Stimulated activated CD8-positive, alpha-beta memory T cell treated with anti-CD3 and anti-CD28 coated beads, Interleukin-7, amount 100 ng/mL, for 1 hour (primary cell): ENCODE results near the gene SGCD.

Experiments used
- DNase-seq, 2 donors: peaks; one replicate each; pipeline ENCODE4 v3.0.0-alpha.2; 2020; ENCODE audit warnings: low read depth in 2 of 2

The SGCD gene

DNA sequence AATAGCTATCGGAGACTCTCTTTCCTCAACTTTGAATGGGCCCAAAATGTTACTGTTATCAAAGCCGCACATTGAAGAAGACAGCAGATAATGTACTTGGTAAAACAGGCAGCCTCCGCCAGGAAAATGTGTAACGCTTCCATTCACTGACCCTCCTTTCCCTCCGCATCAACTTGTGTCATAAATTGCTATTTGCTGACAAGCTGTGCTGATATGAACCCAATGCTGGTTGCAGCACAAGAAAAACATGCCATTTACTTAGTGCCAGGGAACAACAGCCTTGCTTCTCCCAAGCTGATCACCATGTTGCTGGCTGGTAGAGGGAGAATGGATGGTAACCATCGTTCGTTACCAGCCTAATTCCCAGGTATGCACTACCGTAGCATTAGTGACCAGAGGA, 360.6 kb downstream of the SGCD start:
- no peak for DNase-seq

DNA sequence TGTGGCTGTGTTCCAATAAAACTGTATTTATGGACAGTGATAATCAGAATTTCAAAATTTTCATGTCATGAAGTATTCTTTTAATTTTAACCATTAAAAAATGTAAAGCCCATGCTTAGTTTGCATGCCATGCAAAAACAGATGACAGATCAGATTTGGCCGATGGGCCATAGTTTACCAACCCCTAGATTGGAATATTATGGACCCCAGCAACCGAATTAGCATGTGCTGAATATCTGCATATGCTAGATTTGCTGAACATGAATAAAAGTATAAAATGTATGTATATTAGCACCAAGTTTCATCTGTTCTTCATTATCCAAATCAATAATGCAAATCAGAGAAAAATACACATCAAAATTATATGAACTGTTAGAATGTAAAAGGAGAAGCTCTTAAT, 364.6 kb downstream of the SGCD start:
- DNase-seq: no peak

DNA sequence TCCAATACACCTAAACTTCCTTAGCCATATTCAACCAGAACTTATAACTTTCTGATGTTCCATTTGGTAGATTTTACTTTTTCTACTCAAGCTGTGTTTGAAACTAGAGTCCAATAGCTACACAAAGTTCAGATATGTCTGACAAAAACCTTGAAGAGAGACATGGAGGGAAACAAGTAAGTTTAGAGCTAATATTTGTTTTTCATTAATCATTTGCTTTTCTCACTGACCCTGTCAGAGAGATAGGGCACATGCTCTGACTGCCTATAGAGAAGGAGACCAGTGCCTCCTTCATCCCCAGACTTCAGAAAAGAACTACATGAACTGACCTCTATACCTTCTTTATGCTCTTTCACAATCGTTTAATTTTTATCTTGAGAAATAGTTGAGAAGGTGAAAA, 366.1 kb downstream of the SGCD start:
- DNase-seq: no peak

DNA sequence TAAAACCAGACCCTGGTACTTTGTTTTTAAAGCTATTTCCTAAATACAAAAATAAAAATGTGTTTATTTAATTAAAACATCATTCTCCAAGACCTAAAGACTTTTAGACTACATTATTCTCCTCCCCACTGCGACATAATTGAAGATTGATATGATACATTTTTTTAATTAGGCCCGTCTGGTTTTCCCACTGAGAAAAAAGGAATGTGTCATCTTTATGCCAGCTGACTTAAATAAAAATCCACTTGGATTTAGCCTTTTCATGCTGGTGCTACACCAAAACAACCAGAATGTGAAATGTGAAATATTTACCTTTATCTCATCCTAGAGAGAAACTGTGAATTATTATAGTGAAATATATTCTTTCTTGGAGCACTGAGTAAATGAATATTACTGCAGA, 367.6 kb downstream of the SGCD start:
- no peak for DNase-seq

DNA sequence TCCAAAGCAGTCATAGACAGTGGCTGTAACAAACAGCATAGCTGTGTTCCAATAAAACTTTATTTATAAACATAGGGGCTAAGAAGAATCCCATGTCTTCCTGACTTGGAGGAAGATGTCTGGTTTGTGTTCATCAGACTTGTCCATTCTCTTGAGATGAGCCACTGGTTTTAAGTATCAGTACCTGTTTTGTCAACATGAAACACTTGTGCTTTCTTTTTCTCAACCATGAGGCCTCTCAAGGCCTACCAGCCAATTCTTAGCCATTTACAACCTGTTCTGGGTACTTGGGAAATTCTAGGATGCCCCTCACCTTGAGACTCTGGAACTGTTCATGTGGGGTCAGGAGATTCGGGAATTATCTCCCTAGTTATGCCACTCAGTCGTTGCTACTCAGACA, 368.8 kb downstream of the SGCD start:
- DNase-seq: no peak

DNA sequence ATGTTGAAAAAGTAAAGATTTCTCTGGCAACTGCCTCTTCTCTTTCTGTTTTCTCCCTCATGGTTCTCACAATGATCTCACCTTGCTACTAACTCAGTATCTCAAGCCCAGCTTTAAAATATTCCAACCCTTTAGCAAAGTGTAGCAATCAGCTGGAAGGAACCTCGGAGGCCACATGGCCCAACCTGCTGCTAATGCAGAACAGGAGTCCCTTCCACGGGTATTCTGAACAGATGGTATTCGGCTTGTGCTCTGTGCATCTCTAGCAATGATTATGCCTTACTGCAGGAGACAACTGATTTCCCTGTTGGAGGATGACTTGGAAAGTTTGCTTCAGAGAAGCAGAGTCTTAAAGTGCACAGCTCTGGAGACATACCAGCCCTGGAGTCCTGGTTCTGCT, 371.4 kb downstream of the SGCD start:
- no peak for DNase-seq

DNA sequence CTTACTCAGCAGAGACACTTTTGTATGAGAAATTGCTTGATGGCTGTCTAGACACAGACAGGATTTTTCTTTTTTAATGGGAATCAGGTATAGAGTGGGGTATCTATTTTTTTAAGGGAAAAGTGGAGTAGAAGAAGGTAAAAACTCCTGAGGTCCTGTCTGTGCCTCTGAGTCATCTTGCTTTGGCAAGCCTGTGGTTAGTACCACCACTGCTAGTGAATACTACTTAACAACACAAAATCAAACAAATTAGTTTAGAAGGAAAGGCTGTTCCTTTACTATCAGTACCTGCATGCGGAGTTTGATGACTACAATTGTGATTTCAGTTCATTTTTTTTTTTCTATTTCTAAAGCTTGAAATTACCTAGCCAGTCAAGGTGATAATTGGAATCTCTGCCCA, 372.2 kb downstream of the SGCD start:
- no peak for DNase-seq

DNA sequence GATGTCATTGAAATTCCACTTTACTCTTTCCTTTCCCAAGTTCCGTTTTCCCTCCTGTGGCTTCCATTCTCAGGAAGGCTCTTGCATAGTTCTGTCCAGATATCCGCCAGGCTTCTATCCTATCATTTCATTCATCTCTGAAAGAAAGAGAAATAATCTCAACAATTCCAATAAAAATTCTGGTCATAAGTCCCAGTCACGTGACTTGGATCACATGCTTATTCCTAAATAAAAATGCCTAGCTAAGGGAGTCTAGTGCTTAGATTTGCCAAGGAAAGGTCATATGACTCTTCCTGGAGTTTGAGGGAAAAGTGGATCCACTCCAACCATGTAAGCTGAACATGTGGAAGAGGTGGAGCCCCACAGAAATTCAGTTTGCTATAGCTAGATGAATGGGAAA, 377.2 kb downstream of the SGCD start:
- no peak for DNase-seq

DNA sequence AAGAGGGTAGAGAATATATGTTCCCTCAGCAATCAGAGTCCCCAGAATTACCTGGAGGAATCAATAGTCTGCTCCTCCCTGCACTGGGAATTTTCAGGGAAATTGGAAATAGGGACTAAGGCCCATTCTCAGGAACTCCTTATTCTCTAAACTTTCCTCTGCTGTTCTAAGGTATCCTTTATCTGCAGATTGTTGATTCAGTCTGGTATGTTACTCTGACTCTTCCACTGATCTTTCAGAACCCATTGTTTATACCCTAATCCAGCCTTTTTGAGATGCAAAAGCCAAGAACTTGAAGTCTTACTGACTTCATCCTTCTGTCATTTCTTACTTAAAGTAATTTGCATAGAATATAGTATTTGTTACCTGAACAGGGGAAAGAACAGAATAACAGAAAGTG, 379.7 kb downstream of the SGCD start:
- no peak for DNase-seq

DNA sequence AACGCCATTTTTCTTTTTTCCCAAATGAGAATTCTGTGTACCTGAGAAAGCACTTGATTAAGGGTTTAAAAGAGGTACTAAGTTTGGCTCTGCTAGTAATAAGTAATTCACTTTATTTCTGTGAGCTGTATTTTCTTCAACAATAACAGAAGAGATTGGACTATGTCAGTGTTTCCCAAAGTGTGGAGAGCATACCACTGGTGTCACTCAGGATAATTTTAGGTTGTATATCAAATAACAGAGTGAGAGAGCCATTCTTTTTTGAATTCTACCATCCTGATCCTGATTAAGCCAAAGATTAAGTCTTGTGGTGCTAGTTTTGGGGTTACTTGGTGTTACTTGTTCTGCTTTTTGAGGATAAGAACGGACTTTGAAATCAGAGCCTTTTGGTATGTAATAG, 380.8 kb downstream of the SGCD start:
- no peak for DNase-seq

DNA sequence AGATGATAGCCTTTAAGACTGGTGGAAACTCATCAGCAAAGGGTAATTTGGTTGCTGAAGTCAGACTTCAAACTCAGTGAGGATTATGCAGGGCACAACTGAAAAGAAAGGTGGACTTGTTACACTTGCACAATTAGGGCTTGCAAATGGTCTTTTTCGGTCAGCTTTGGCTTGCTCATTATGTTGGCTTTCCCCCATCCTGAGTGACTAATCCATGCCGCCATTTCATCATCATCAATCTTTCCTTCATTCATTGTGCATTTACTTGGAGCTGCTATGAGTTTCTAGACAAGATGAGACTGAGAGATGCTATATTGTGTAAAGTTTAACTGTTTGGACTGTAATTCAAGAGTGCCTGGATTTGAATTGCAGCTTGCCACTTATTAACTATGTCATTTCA, 388.3 kb downstream of the SGCD start:
- no peak for DNase-seq

DNA sequence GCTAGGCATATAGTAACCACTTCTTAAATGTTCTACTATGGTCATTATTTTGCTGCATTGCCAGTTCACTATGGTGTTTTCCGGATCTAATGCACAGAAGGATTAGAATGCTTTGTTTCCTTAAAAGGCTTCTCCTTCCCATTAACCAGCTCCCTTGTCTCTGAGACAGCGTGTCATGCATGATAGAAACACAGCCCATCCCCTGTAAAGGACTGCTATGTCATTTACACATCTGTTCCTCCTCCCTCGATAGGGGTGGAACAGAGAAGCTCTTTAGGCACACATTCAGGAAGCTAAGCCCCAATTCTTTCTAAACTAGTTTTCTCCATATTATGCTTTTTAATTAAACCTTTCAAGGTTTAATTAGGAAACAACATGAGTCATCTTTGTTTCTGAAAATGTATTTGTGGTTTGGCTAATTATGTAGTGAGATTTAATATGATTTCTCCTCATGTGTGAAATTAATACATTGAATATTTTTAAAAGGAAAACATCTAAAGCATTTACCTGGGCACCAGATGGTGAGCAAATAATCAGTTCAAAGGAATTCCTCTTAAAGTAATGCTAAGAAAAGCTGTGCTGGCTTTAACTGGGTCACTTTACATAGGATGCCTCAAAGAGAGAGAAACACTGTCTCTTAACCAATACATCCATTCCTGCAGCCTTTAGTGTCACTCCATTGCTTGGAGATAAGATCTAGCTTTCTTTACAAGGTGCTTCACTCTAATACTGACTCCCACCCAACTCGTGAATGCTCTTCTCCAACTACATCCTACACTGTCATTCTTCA, 389.8 kb downstream of the SGCD start:
- DNase-seq: no peak

DNA sequence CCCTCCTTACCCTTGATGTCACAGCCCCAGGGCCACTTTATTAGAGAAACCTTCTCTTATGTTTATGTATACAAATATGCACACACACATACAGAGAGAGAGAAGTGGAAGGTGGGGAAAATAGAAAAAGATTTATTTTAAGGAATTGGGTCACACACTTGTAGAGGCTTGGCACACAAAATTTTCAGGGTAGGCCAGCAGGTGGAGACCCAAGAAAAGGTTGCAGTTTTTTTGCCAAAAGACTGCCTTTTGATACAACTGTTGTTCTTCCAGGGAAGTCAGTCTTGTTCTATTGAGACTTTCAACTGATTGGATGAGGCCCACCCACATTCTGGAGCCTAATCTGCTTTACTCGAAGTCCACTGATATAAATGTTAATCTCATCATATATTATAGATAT, 392.0 kb downstream of the SGCD start:
- no peak for DNase-seq

DNA sequence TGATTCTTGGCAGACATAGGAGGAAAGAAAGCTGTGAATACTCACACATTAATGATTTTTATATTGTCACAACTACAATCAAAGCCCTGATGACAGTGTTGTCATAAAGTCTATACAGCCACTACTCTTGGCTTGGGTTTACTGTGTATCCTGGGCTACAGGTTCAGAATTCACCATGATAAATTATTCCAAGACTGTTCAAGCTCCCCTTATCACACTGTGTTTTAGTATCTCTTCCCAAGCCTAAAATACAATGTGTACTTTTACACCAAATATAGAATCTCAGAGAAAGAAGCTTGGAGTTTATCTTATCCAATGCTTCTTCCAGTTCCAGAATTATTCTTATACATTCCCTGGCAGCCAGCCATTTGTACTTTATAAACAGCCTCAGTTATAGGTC, 395.4 kb downstream of the SGCD start:
- no peak for DNase-seq

DNA sequence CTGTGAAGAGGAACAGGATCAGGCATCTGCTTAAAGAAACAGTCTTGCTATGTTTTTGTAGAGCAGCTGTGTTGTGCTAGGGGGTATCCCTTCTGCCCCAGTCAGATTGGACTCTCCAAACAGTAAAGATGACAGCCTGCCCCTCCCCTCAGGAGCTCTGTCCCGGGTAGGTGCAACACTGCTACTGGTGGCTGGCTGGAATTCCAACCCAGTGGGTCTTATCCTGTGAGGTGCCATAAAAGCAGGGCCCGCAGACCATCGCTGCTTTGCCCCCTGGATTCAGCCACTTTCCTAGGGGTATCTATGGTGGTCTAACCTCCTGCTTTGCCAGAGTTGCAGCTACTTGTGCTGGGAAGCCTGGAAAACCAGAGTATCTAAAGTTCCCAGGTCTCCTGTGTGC, 408.5 kb downstream of the SGCD start:
- DNase-seq: no peak

DNA sequence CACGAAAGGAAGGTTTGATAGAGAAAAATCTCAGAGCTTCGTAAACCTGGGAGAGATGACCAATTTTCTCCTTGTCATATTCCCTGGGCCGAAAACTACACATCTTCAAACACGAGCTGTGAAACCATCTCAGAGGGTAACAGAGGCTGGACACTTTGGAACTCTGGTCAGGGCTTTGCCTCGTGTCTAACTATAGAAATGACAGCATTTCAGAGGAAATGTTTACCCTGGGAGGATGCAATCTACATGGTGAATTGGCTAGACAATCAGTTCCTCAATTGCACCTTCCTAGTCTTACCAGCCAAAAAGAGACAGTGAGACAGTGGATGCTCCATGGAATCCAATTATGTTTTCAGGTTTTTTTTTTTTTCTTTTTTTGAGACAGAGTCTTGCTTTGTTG, 414.6 kb downstream of the SGCD start:
- no peak for DNase-seq

DNA sequence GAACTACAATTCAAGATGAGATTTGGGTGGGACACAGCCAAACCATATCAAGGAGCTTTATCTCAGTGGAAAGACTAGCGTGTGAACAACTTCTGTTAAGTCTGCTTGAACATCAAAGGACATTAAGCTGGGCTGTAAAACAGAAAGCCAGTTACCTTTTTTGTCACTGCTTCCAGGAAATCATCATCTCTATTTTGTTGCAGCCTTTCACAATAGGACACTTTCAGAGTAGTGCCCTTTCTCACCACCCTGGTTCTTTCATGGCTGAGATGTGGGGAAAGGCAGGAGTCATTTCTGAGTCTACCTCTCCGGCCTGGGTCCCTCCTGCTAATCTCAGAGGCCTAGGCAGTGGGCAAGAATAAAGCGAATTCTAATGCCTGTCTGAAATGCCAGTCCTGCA, 426.9 kb downstream of the SGCD start:
- DNase-seq: no peak

DNA sequence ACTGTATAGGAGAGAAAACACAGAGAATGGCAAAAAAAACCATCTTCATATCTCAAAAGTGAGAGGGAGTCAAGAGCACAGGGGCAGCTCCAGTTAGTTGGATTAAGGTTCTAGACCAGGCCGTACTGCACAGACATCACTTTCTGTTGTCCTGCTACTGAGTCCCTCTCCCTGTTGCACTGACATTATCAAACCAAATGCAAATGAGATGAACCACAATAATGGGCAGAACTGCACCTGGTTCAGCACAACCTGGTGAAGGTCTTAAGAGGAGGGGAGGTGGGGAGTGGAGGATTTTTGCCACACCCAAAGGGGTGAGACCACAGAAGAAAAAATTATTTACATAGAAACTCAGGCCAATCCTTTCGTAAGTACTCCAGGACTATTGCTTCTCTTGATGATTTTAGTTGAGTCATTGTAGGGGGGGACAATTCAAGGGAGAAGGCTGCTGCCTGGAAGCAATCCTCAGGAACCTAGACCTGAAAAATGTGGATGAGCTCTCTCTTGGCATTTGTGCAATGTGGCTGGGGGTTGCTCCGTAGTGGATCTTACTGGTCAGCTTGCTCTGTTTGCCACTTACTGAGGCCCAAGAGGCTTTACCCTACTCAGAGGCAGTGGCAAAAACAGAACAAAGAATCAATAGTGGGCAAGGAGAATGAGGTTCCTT, 428.6 kb downstream of the SGCD start:
- DNase-seq: no peak

DNA sequence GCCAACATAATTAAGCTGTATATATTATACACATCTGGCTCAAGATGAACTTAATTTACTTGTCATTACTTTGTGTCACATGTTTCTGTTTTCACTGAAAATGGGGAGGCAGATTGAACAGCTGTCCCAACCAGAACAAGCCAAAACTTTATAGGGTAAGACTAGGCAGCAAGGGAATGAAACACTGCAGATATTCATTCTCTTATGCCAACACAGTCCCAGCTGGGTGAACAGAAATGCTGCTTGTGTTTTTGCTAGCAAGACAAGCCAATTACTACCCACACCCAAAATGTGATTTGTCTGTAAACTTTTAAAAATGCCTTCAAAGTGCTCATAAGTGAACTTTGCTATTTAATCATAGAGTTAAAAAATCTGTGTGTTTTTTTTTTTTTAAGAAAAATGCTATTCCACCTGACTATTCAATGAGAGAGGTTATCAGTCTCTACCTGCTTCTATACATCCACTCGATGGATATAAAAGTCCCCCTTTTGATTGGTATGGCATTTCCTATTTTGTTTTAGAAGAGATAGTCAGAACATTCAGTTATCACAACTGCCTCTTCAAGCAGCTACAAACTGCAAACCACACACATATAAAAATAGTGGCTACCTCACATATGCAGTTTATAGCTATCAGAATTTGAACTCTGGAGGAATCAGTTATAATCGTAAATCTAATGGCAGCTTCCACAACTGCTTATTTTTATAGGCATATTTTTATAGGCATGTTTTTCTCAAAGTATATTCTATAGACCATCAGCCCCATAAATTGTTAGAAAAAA, 431.2 kb downstream of the SGCD start:
- no peak for DNase-seq

DNA sequence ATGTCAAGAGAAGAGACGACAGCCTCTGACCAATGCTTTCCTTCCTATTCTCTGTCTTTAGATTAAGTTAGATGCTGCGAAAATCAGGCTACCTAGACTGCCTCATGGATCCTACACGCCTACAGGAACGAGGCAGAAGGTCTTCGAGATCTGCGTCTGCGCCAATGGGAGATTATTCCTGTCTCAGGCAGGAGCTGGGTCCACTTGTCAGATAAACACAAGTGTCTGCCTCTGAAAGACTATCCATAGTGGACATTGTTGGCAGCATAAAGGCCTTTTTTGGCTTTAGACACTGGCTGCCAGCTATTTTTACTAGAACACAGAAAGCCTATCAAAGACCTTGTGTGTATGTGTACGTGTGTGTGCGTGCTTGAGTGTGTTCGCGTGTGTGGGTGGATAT, 432.2 kb downstream of the SGCD start:
- no peak for DNase-seq

DNA sequence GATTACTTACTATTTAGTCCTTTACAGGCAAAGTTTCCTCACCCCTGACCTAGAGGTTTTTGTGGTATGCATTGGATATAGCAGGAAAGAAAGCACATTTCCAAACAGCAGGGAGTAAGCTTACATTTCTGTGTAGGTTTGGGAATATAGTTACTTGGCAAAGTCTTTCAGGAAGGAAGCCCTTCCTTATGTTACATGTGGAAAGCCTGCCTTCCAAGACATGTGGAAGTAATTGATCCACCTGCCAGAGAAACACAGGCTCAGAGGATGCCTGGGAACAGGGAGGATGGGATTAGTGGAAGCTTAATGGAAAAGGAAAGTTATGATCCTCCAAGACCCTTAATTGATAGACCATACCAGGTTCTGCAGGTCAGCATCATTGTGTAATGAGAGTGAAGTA, 435.8 kb downstream of the SGCD start:
- DNase-seq: no peak

DNA sequence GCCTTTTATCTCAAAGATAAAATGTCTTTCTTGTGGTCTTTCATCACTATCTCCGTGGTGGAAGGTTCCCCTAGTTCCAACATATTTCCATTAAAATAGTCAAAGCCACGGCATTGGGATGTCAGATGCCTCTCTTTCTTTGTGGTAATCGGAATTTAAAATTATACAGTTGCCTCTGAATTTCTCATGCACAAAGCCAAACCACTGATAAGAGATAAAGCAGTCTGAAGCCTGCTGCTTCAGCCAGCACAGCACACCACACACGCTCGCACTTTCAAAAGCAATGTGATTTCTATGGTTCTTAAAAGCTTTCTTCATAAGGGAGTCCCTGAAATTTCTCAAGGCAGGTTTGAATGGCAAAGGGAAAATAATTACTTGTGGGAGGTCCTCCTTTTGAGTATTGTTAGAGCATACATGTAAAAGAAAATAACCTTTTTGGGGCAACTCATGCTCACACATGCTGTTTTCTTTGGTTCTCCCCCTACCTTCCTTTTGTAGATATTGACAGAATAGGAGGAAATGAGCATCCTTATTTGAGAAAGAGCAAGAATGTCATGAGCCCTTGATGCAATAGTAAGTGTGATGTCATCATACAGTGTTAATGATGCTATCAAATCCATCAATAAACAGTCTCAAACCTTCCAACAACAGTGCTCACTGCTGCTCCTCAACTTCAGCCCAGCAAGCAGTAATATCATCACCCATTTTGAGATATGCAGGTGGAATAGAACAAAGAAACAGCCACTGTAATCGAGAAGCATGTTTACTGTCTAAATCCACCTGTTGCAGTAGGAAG, 437.4 kb downstream of the SGCD start:
- no peak for DNase-seq
